Gastroesophageal sphincter (tissue), 3 donors: Measurements from ENCODE around the gene ZMYND10.

Experiments used
- CTCF ChIP-seq, 4 experiments: fragments of 200-600 bp in 2 of 4; fragments of 450-650 bp in 2 of 4; sonication (generic) in 1 of 4; IDR thresholded peaks; one replicate each; pipeline ENCODE4 v1.5.1; 2017 to 2019; ENCODE audit warnings: antibody characterized with exemption in 4 of 4, mild to moderate bottlenecking in 2 of 4, moderate library complexity in 2 of 4
- EP300 ChIP-seq: sonication (generic); formaldehyde crosslinking; IDR thresholded peaks from one replicate; pipeline ENCODE4 v1.6.1; 2017; ENCODE audit warnings: antibody characterized with exemption, mild to moderate bottlenecking
- POLR2A ChIP-seq, 2 donors: fragments of 450-650 bp; IDR thresholded peaks; one replicate each; pipeline ENCODE4 v1.6.1; 2017; ENCODE audit warnings: antibody characterized with exemption in 2 of 2, mild to moderate bottlenecking in 2 of 2, moderate library complexity in 1 of 2
- POLR2AphosphoS5 ChIP-seq: sonication (generic); formaldehyde crosslinking; IDR thresholded peaks from one replicate; pipeline ENCODE4 v1.6.1; 2017; ENCODE audit warnings: antibody characterized with exemption

GRCh38 chr3:50353245-50354004 lies 7.9 kb upstream of the ZMYND10 start:
- TF ChIP-seq CTCF (IDR thresholded peaks at IDR 0.05) (no peak), POLR2A (IDR thresholded peaks at IDR 0.05) (no peak), POLR2AphosphoS5 (peak; percentile 4), EP300 (no peak)
